HepG2 (cell line): Measurements from ENCODE around the gene TRA2B. TPM values are rescaled to one million over a fixed set of nuclear protein-coding genes. Genes with fewer than 3 reads are reported as not detected.

ENCODE experiments used
- AFF4 ChIP-seq: sonication (generic); formaldehyde crosslinking; IDR thresholded peaks from 2 replicates; pipeline ENCODE4 v1.4.0; 2020; ENCODE audit warnings: missing genetic modification reagents
- ATM ChIP-seq: fragments of 450-650 bp; IDR thresholded peaks from 2 replicates; pipeline ENCODE4 v1.7.1; 2017; ENCODE audit warnings: mild to moderate bottlenecking, borderline replicate concordance
- HMGA1 ChIP-seq: sonication (generic); formaldehyde crosslinking; conservative IDR thresholded peaks from 2 replicates; pipeline ENCODE4 v1.4.0; 2020; ENCODE audit warnings: missing genetic modification reagents
- HNF4A ChIP-seq: sonication (generic); formaldehyde crosslinking; IDR thresholded peaks from 2 replicates; pipeline ENCODE4 v1.4.0; 2020; ENCODE audit warnings: missing genetic modification reagents
- KAT7 ChIP-seq: IDR thresholded peaks from 2 replicates; pipeline ENCODE4 v1.6.1; 2018; ENCODE audit warnings: borderline replicate concordance, missing compliant biosample characterization
- MED1 ChIP-seq: sonication (generic); formaldehyde crosslinking; IDR thresholded peaks from 2 replicates; pipeline ENCODE4 v1.4.0; 2020; ENCODE audit warnings: missing genetic modification reagents
- PHB2 ChIP-seq: fragments of 450-650 bp; IDR thresholded peaks from 2 replicates; pipeline ENCODE4 v1.6.1; 2018; ENCODE audit not compliant: partially characterized antibody
- POLR2A ChIP-seq, 2 experiments: IDR thresholded peaks; 2 replicates each; pipeline ENCODE4 v1.6.1; 2011; ENCODE audit warnings: low read depth in 2 of 2, low read length in 2 of 2, mild to moderate bottlenecking in 1 of 2, moderate library complexity in 1 of 2; ENCODE audit not compliant: insufficient read depth in 1 of 2
- RXRB ChIP-seq: IDR thresholded peaks from 2 replicates; pipeline ENCODE4 v1.6.1; 2016; ENCODE audit warnings: borderline replicate concordance, missing genetic modification reagents, missing compliant biosample characterization
- SIX4 ChIP-seq: sonication (generic); formaldehyde crosslinking; IDR thresholded peaks from 2 replicates; pipeline ENCODE4 v1.4.0; 2020; ENCODE audit warnings: missing genetic modification reagents
- SNAPC5 ChIP-seq: sonication (generic); formaldehyde crosslinking; IDR thresholded peaks from 2 replicates; pipeline ENCODE4 v1.8.1; 2023; ENCODE audit warnings: mild to moderate bottlenecking, missing genetic modification reagents, borderline replicate concordance
- TBL1XR1 ChIP-seq: fragments of 150-350 bp; IDR thresholded peaks from 2 replicates; pipeline ENCODE4 v1.6.1; 2014; ENCODE audit warnings: borderline replicate concordance, low read length; ENCODE audit not compliant: partially characterized antibody
- ZBTB21 ChIP-seq: sonication (generic); formaldehyde crosslinking; IDR thresholded peaks from 2 replicates; pipeline ENCODE4 v1.4.0; 2020; ENCODE audit warnings: missing genetic modification reagents
- ZKSCAN1 ChIP-seq: fragments of 150-350 bp; IDR thresholded peaks from 2 replicates; pipeline ENCODE4 v1.6.1; 2014; ENCODE audit warnings: low read length
- ZNF230 ChIP-seq: sonication (generic); formaldehyde crosslinking; IDR thresholded peaks from 2 replicates; pipeline ENCODE4 v1.4.0; 2020; ENCODE audit warnings: mild to moderate bottlenecking, missing genetic modification reagents
- ZNF234 ChIP-seq: sonication (generic); formaldehyde crosslinking; conservative IDR thresholded peaks from 2 replicates; pipeline ENCODE4 v1.5.1; 2020; ENCODE audit warnings: mild to moderate bottlenecking, missing genetic modification reagents
- ZNF720 ChIP-seq: sonication (generic); formaldehyde crosslinking; IDR thresholded peaks from 2 replicates; pipeline ENCODE4 v1.4.0; 2020; ENCODE audit warnings: missing genetic modification reagents
- ZNF737 ChIP-seq: sonication (generic); formaldehyde crosslinking; IDR thresholded peaks from 2 replicates; pipeline ENCODE4 v1.5.0; 2020; ENCODE audit warnings: missing genetic modification reagents, mild to moderate bottlenecking, borderline replicate concordance
- polyA plus RNA-seq, 8 experiments: library from polyadenylated mRNA; depleted of rRNA in 3 of 8; stranded (reverse) in 7 of 8; unstranded in 1 of 8; fragments of >200 nt; fragmentation: Illumina TruSeq in 4 of 8; extraction: Trizol in 4 of 8; gene quantifications; 2 replicates each; pipeline versions ENCODE4 v1.2.1 to v1.2.3, GENCODE V29; 2011 to 2016; ENCODE audit warnings: low read depth in 4 of 8, missing spikeins in 1 of 8, mixed read lengths in 1 of 8; ENCODE audit not compliant: insufficient read depth in 1 of 8
- total RNA-seq, 5 experiments: library from RNA; depleted of rRNA; stranded (reverse); fragments of >200 nt; fragmentation: Illumina TruSeq; extraction: Trizol; gene quantifications; 2 replicates each; pipeline ENCODE4 v1.2.3, GENCODE V29; 2016; ENCODE audit warnings: low read depth in 1 of 5
- TF ChIP-seq, protein P1 (sequence below): sonication (generic); formaldehyde crosslinking; IDR thresholded peaks from 2 replicates; pipeline ENCODE4 v1.5.1; 2020; ENCODE audit warnings: mild to moderate bottlenecking, missing genetic modification reagents, moderate library complexity

Gene TRA2B
- total and polyA plus RNA-seq, 2 of the 13 experiments (the other 11 are each of a cell fraction or from before 2014, with no cell fraction given), result 105 to 241 TPM

DNA sequence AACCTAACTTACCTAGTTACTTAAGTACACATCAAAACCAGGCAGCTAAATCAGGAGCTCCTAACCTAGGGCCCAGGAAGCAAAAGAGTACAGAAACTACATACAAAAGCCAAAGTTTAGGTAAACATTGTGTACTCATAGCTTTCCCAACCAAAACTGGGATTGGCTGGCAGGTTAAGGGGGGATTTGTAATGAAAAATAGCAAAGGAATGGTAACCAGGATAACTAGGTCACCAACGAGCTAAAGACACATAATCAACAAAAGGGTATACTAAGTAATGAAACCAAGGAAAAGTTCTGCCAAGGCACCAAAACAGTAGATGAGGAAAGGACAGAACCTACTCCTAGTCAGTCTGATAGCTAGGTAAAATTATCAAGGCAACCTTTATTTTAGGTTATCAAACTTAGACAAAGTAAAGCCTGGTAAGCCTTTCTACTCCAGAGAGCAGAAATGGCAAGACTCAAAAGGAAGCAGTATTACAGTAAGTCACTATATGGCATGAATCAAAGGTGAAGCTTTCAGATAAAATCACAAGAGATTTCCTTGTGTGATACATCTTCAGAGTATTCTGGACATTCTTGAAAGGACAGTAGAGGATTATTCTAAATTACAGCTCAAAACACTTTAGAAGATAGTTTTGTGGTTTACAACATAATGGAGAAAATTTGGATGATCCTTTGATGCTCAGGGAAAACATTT is 10.2 kb downstream of the TRA2B start (continued):
- TF ChIP-seq AFF4 (CRISPR knock-in tag) (no peak), ZNF234 (CRISPR knock-in tag) (no peak), PHB2 (no peak), ZBTB21 (CRISPR knock-in tag) (no peak), ZNF720 (CRISPR knock-in tag) (no peak), SIX4 (CRISPR knock-in tag) (no peak), SNAPC5 (CRISPR knock-in tag) (no peak), KAT7 (CRISPR knock-in tag) (no peak), ZNF737 (CRISPR knock-in tag) (no peak), HMGA1 (no peak), ATM (no peak), ZKSCAN1 (no peak), MED1 (0 out of 2 replicates have a peak, but pooled peaks have one; percentile 29), ZNF230 (CRISPR knock-in tag) (no peak), TBL1XR1 (no peak), RXRB (no peak), HNF4A (CRISPR knock-in tag) (0 out of 2 replicates have a peak, but pooled peaks have one; percentile 34), POLR2A (IDR thresholded peaks at IDR 0.05; ENCODE audit: insufficient read depth in 1 of 2, low read depth in 2 of 2, low read length in 2 of 2) (0 out of 4 replicates have a peak, but pooled peaks of 1 of the 2 experiments have one; percentile 39)
- TF ChIP-seq, protein P1, sequence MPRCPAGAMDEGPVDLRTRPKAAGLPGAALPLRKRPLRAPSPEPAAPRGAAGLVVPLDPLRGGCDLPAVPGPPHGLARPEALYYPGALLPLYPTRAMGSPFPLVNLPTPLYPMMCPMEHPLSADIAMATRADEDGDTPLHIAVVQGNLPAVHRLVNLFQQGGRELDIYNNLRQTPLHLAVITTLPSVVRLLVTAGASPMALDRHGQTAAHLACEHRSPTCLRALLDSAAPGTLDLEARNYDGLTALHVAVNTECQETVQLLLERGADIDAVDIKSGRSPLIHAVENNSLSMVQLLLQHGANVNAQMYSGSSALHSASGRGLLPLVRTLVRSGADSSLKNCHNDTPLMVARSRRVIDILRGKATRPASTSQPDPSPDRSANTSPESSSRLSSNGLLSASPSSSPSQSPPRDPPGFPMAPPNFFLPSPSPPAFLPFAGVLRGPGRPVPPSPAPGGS, result no peak
